Myometrial cell (primary cell): ENCODE measurements around the gene ADRM1. TPM values are rescaled to one million over a fixed set of nuclear protein-coding genes. Genes with fewer than 3 reads are reported as not detected.

Experiments used
- total RNA-seq: library from RNA; depleted of rRNA; stranded (reverse); fragments of >200 nt; gene quantifications from 2 replicates; pipeline ENCODE4 v1.2.3, GENCODE V29; 2015

ADRM1 gene
- total RNA-seq = 186 and 199 TPM in 2 replicates

GRCh38 chr20:62302341-62303061 lies at the start of gene ADRM1:
Gene ADRM1 (plus strand): TSS chr20:62302997. CDS start chr20:62303569, 572 bp downstream.

Other genes with a start within 250 kb of the ADRM1 start
- gene TAF4, start 237.1 kb upstream of the ADRM1 start, total RNA-seq = 2.1 and 5.5 TPM in 2 replicates
- gene LSM14B, start 180.5 kb upstream of the ADRM1 start, total RNA-seq = 17.9 and 20.0 TPM in 2 replicates
- 520 and 556 TPM in 2 replicates for gene PSMA7, start 159.6 kb upstream of the ADRM1 start, total RNA-seq
- 4.3 and 6.9 TPM in 2 replicates for gene SS18L1, start 159.2 kb upstream of the ADRM1 start, total RNA-seq
- 10.6 and 18.2 TPM in 2 replicates for gene MTG2, start 120.0 kb upstream of the ADRM1 start, total RNA-seq
- not detected in 2 replicates for gene HRH3, start 82.7 kb upstream of the ADRM1 start, total RNA-seq
- gene OSBPL2, start 64.5 kb upstream of the ADRM1 start, total RNA-seq = 13.3 and 24.5 TPM in 2 replicates
- 16.3 and 20.8 TPM in 2 replicates for gene LAMA5, start 64.3 kb downstream of the ADRM1 start, total RNA-seq
- gene RPS21, start 84.1 kb downstream of the ADRM1 start, total RNA-seq = 3,372 and 3,765 TPM in 2 replicates
- gene CABLES2, start 104.3 kb downstream of the ADRM1 start, total RNA-seq = 4.6 and 5.7 TPM in 2 replicates
- not detected in 2 replicates for gene RBBP8NL, start 124.5 kb downstream of the ADRM1 start, total RNA-seq
- gene GATA5, start 173.0 kb downstream of the ADRM1 start, total RNA-seq = not detected in 2 replicates